HL-60 (cell line): ENCODE measurements around the gene RNF166.

ENCODE experiments used
- DNase-seq, 2 experiments: peaks; one replicate each; pipeline ENCODE4 v3.0.0-alpha.2; 2010 to 2020; ENCODE audit warnings: low read depth in 1 of 2, low spot score in 1 of 2
- H3K27ac ChIP-seq: fragments of 250-450 bp; sonication (Bioruptor Pico); replicated peaks from 2 replicates; pipeline ENCODE4 v1.5.1; 2020; ENCODE audit warnings: mild to moderate bottlenecking, moderate library complexity
- H3K27me3 ChIP-seq: fragments of 250-450 bp; sonication (Bioruptor Pico); 2 replicates; pipeline ENCODE4 v1.5.1; 2021; ENCODE audit warnings: mild to moderate bottlenecking, moderate library complexity; ENCODE audit not compliant: insufficient read depth, poor library complexity, severe bottlenecking
- H3K4me3 ChIP-seq: replicated peaks from 2 replicates; pipeline ENCODE4 v1.5.1; 2011; ENCODE audit warnings: mild to moderate bottlenecking, control low read depth, low read length; ENCODE audit not compliant: insufficient read depth
- CTCF ChIP-seq: IDR thresholded peaks from one replicate; pipeline ENCODE4 v1.5.1; 2011; ENCODE audit warnings: low read length, control low read depth, inconsistent platforms; ENCODE audit not compliant: insufficient read depth
- GABPA ChIP-seq: IDR thresholded peaks from 2 replicates; pipeline ENCODE4 v1.6.1; 2012; ENCODE audit warnings: low read depth
- POLR2AphosphoS5 ChIP-seq: IDR thresholded peaks from 2 replicates; pipeline ENCODE4 v1.6.1; 2012; ENCODE audit warnings: low read depth
- REST ChIP-seq: IDR thresholded peaks from 2 replicates; pipeline ENCODE4 v1.6.1; 2012; ENCODE audit warnings: low read depth; ENCODE audit not compliant: insufficient replicate concordance
- SPI1 ChIP-seq: IDR thresholded peaks from 2 replicates; pipeline ENCODE4 v1.6.1; 2012; ENCODE audit warnings: low read depth, mild to moderate bottlenecking, borderline replicate concordance

The RNF166 gene

DNA sequence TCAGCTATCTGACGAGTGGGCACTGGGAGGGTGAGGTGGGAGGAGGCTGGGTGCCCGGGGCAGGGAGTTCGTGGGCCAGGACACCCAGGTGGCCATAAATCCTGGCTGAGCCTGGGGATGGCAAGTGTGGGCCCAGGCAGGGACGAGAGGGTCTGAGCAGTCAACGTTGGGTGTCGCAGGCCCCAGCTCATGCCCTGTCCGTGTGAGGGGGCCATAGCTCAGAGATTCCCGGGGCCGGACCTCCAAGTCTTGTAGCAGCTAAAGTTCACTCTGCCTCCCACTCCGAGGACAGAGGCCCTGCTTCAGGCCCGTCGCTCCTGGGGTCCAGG, 34.5 kb upstream of the RNF166 start:
- no peak for DNase-seq
- Histone ChIP-seq H3K27ac (no peak overlapping the region), H3K4me3 (no peak overlapping the region), H3K27me3 (no peaks in the 10 kb centered on the region)
- TF ChIP-seq POLR2AphosphoS5 (no peak), GABPA (no peak), CTCF (no peak), REST (no peak), SPI1 (no peak)

GRCh38 chr16:88739977-88740726, 33.9 kb upstream of the RNF166 start:
- H3K27ac ChIP-seq, result no peak overlapping the region
- no peak overlapping the region for H3K4me3 ChIP-seq
- TF ChIP-seq SPI1 (no peak), GABPA (no peak), REST (no peak), POLR2AphosphoS5 (no peak), CTCF (no peak)
- no peak for DNase-seq
- H3K27me3 ChIP-seq, result no peaks in the 10 kb centered on the region

GRCh38 chr16:88739139-88739976, 33.1 kb upstream of the RNF166 start:
- no peak for TF ChIP-seq REST
- no peak for TF ChIP-seq POLR2AphosphoS5
- TF ChIP-seq CTCF, result no peak
- no peak for DNase-seq
- Histone ChIP-seq H3K27ac (no peak overlapping the region), H3K27me3 (no peaks in the 10 kb centered on the region), H3K4me3 (no peak overlapping the region)
